Occipital lobe (tissue), 2 donors: ENCODE measurements around the gene CD300A. TPM values are rescaled to one million over a fixed set of nuclear protein-coding genes. Genes with fewer than 3 reads are reported as not detected.

Experiments used
- DNase-seq: peaks from one replicate; lab custom pipeline; 2025; lab: John Stamatoyannopoulos, UW
- total RNA-seq: library from RNA; depleted of rRNA; stranded (reverse); fragments of >200 nt; gene quantifications from one replicate; pipeline ENCODE4 v1.2.3, GENCODE V29; 2014

The CD300A gene
- 3.3 TPM for total RNA-seq

GRCh38 chr17:74466111-74466827, at the start of gene CD300A:
TSS of gene CD300A (plus strand) at chr17:74466634. CDS start at chr17:74466704, 70 bp downstream.
- no peak for DNase-seq

- no peak for DNase-seq
Observed at GRCh38 chr17:74417178-74418045, 49.0 kb upstream of the CD300A start.

GRCh38 chr17:74419928-74420411, 46.5 kb upstream of the CD300A start:
- DNase-seq: no peak

- DNase-seq: no peak
Observed at GRCh38 chr17:74424117-74424516, 42.3 kb upstream of the CD300A start.

GRCh38 chr17:74424657-74425056, 41.8 kb upstream of the CD300A start:
- no peak for DNase-seq

GRCh38 chr17:74426551-74427047, 39.8 kb upstream of the CD300A start:
- no peak for DNase-seq

GRCh38 chr17:74427048-74427762, 39.2 kb upstream of the CD300A start:
- DNase-seq: no peak

- no peak for DNase-seq
Observed at GRCh38 chr17:74427763-74428153, 38.7 kb upstream of the CD300A start.

- no peak for DNase-seq
Observed at GRCh38 chr17:74429604-74430384, 36.6 kb upstream of the CD300A start.

- DNase-seq: no peak
Observed at GRCh38 chr17:74430385-74430705, 36.1 kb upstream of the CD300A start.

GRCh38 chr17:74430706-74431567, 35.5 kb upstream of the CD300A start:
- DNase-seq: no peak

- no peak for DNase-seq
Observed at GRCh38 chr17:74431568-74432423, 34.6 kb upstream of the CD300A start, which contains the start of gene GPRC5C. TSS of gene GPRC5C (plus strand) at chr17:74432088. CDS start at chr17:74439777, 7,689 bp downstream.

GRCh38 chr17:74432424-74432690, 34.1 kb upstream of the CD300A start:
- no peak for DNase-seq

GRCh38 chr17:74432766-74433391, 33.6 kb upstream of the CD300A start:
- DNase-seq: no peak

GRCh38 chr17:74433421-74434121, 32.9 kb upstream of the CD300A start:
- DNase-seq: no peak

- DNase-seq: no peak
Observed at GRCh38 chr17:74435775-74436359, 30.6 kb upstream of the CD300A start.

GRCh38 chr17:74437702-74438101, 28.7 kb upstream of the CD300A start:
- no peak for DNase-seq
